NOMO-1 (cell line): ENCODE data around the gene TSTD1.
"Not testable (repeated sequence)": the region's sequence is repeated elsewhere in the genome, so short reads cannot be mapped to it uniquely, and the experiment has no call there.

Experiments
- DNase-seq, 2 experiments: peaks; one replicate each; lab custom pipeline; 2025; ENCODE audit not compliant: unreplicated experiment in 2 of 2; lab: John Stamatoyannopoulos, UW

Gene TSTD1

DNA sequence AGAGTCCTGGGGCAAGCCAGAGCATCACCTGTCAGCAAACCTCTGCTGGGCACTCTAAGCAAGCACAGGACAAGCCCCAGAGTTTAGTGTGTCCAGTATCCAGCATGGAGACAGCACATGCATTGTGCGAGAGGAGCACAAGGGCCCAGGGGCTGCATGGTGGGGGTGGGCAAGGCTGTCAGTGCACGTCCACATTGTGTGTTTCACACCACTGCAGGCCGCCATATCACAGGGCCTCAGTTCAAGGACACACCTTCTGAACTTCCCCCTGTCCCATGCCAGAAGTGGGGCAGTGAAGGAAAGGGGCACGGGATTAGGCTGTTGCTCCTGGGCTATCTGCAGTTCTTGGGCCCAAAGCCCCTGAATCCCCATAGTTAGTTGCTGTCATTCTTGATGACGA is 782 bp upstream of the TSTD1 start:
- DNase-seq: no peak

DNA sequence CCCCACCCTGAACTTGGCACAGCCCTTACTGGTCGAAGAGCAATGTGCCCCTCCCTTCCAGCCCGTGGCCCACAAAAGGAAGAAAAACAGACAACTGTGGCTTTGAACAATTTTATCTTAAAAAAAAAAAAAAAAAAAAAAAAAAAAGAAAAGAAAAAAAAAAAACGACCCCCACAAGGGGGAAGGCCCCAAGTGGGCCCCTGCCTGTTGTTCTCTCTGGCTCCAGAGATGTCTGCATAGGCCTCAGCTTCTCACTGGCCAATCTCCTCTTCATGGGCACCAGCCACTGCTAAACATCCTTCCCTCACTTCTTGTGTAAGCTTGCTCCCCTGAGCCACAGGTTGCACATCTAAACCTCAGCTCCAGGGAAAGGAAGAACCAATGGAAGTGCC is 386 bp upstream of the TSTD1 start:
- no peak for DNase-seq

- no peak for DNase-seq
These were observed 872 bp downstream of the TSTD1 start for GRCh38 chr1:161037661-161038522.

DNA sequence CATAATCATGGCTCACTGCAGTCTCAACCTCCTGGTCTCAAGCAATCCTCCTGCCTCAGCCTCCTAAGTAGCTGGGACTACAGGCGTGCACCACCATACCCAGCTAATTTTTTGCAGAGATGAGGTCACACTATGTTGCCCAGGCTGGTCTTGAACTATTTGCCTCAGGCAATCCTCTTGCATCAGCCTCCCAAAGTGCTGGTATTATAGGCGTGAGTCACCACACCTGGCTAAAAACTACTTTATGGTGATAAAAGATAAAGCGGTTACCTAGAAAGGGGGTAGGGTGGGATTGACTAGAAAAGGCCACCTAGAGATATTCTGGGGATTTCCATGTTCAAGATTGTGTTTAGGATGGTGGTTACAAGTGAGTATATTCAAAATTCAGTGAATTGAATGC is 5.0 kb downstream of the TSTD1 start:
- DNase-seq: no peak

DNA sequence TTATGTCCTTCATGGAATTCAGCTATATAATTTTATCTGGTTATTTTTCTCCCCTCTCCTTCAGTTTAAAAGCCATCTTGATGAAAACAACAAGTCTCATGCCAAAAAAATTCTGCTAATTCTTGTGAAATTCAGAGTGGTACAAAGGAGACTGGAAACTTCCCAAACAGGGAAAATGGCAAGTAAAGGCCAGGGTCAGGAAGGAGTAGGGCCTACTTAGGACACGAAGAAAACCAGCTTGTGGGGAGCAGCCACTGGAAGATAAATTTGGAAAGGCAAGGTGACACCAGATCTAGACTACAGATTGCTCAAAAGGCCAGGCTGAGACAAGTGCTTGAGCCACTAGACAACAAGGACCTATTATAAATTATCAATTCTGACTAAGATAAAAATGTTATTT is 6.4 kb downstream of the TSTD1 start:
- DNase-seq: no peak

DNA sequence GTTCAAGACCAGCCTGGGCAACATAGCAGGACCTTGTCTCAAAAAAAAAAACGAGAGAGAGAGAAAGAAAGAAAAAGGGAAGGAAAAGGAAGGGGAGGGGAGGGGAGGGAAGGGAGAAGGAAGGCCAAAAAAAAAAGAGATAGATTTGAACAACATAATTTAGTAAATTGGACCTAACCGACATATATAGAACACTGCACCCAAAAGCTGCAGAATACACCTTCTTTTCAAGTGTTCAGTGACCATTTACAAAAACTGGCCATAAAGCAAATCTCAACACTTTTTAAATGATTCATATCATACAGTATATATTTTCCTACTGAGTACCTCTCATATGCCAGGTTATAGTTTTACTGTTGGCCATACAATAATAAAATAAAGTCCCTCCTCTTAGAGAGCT is 6.9 kb downstream of the TSTD1 start:
- DNase-seq: no peak

DNA sequence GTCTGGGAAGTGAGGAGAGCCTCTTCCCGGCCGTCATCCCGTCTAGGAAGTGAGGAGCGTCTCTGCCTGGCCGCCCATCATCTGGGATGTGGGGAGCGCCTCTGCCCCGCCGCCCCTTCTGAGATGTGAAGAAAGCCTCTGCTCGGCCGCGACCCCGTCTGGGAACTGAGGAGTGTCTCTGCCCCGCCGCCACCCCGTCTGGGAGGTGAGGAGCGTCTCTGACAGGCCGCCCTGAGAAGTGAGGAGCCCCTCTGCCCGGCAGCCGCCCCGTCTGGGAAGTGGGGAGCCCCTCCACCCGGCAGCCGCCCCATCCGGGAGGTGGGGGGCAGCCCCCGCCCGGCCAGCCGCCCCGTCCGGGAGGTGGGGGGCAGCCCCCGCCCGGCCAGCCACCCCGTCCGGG is 9.3 kb downstream of the TSTD1 start:
- DNase-seq: not testable (repeated sequence)

GRCh38 chr1:161026954-161027353 is 11.8 kb downstream of the TSTD1 start:
- not testable (repeated sequence) for DNase-seq

DNA sequence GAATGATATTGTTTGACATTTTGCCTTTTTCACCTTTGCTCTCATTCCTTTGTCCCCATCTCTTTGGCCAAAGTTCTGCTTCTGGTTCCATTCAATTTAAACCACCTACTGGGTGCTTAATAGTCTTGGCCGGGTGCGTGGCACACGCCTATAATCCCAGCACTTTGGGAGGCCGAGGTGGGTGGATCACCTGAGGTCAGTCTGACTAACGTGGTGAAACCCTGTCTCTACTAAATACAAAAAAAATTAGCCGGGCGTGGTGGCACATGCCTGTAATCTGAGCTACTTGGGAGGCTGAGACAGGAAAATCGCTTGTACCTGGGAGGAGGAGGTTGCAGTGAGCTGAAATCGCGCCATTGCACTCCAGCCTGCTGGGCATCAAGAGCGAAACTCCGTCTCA is 16.3 kb downstream of the TSTD1 start:
- DNase-seq: not testable (repeated sequence)

DNA sequence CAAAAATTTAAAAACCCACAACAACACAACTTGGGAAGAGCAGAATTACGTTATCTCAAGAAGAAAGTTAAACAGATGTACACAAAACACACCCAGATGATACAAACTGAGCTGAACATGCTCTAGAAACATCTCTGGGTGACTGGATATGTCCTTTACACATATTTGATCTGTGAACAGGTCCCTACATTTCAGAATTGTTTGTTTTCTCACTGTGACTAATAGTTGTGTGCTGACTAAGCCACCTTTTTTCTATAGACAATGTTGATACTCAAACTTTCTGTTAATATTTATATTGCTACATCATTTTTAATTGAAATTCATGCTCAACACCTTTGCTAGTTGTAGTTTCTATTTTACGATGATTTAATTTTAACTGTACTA is 16.8 kb downstream of the TSTD1 start:
- DNase-seq: no peak

DNA sequence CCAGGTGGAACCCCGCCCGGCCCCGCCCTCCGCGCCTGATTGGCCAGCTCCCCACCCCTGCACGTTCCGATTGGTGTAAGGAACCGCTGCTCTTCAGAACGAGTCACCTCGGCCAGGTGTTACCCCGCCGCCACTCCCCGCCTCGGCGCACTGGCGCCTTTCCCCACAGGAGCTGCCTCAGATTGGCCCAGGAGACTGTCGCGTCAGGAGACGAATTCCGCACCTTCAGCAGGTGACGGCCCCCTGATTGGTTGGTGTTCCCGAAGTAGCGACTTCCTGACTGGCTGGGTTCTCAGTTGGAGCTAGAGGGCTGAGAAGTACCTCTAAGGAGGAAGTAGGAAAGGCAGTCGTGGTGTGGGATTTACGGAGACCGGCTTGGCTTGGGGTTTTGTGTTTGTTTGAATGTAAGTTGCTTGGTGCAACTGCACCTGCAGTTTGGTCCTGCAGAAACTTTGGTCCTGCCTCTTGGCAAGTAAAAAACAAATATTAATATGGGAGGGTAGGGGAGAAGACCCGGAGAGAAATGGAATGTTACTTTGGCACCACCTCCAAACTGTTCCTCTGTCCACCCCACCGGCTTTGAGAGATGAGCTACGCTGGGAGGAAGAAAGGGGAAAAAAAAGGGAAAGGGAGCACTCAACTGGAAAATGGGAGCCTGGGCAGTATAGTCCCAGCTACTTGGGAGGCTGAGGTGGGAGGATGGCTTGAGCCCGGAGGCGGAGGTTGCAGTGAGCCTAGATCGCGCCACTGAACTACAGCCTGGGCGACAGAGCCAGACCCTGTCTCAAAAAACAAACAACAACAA is 17.4 kb downstream of the TSTD1 start:
- DNase-seq: peak; percentile 88 to 90

GRCh38 chr1:161020509-161021164 is 18.1 kb downstream of the TSTD1 start, which contains the start of gene F11R:
F11R (minus strand) TSS chr1:161021152; CDS start chr1:161021073, 79 bp downstream.
- DNase-seq: peak; percentile 70 to 71

GRCh38 chr1:161019751-161020495 is 18.8 kb downstream of the TSTD1 start:
- DNase-seq: peak in 1 of 2 experiments; percentile 23

DNA sequence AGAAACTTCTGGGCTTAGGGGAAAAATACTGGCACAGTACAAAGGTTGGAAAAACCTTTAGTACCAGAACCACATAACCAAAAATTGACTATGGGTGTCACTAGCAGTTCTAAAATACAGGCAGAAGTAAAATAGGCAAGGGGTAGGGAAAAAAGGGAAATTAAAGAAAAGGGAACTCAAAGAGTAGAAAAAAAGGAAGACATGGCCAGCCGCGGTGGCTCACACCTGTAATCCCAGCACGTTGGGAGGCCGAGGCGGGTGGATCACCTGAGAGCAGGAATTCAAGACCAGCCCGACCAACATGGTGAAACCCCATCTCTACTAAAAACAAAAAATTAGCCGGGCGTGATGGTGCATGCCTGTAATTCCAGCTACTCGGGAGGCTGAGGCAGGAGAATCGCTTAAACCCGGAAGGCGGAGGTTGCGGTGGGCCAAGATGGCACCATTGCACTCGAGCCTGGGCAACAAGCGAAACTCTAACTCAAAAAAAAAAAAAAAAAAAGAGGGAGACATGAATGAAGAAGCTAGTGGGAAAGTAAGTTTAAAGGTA is 19.6 kb downstream of the TSTD1 start:
- DNase-seq: peak in 1 of 2 experiments; percentile 41

DNA sequence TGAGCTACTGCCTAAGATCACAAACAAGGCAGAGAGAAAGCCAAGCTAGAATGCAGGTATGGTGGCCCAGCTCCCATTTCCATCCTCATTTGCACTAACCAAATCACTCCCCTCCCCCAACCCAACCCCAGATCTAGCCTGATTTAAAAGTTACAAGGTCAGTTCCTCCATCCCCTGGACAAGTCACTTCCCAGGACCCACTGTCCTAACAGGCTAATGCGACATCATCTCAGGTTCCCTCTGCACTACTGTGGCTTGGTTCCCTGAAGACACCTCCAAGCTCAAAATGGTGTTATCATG is 20.2 kb downstream of the TSTD1 start:
- DNase-seq: no peak

- DNase-seq: no peak
These were observed 20.8 kb downstream of the TSTD1 start for GRCh38 chr1:161017756-161018630.

DNA sequence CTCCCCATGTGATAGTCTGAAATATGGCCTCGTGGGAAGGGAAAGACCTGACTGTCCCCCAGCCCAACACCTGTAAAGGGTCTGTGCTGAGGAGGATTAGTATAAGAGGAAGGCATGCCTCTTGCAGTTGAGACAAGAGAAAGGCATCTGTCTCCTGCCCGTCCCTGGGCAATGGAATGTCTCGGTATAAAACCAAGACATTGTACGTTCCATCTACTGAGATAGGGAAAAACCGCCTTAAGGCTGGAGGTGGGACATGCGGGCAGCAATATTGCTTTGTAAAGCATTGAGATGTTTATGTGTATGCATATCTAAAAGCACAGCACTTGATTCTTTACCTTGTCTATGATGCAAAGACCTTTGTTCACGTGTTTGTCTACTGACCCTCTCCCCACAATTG is 21.6 kb downstream of the TSTD1 start:
- DNase-seq: not testable (repeated sequence)

DNA sequence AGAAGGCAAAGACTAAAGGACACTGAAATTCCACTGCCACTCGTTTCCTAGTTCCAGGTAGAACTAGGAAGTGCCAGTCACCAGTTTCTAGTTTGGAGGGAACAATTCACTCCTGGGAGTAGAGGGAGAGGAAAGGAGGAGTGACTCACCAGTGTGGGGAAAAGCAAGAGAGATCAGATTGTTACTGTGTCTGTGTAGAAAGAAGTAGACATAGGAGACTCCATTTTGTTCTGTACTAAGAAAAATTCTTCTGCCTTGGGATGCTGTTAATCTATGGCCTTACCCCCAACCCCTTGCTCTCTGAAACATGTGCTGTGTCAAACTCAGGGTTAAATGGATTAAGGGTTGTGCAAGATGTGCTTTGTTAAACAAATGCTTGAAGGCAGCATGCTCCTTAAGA is 22.1 kb downstream of the TSTD1 start:
- not testable (repeated sequence) for DNase-seq

GRCh38 chr1:161013488-161014230 is 25.1 kb downstream of the TSTD1 start:
- DNase-seq: peak; percentile 84 to 94
